GM21737 (cell line): ENCODE measurements around the gene GABPB2.

Experiments used
- ATAC-seq: cut with Tn5 transposase; IDR thresholded peaks from one replicate; pipeline ENCODE4 v1.9.1; 2021; ENCODE audit warnings: mild to moderate bottlenecking, moderate library complexity; ENCODE audit not compliant: unreplicated experiment

The GABPB2 gene

GRCh38 chr1:151131701-151132334 is 61.3 kb downstream of the GABPB2 start:
- no peak for ATAC-seq

DNA sequence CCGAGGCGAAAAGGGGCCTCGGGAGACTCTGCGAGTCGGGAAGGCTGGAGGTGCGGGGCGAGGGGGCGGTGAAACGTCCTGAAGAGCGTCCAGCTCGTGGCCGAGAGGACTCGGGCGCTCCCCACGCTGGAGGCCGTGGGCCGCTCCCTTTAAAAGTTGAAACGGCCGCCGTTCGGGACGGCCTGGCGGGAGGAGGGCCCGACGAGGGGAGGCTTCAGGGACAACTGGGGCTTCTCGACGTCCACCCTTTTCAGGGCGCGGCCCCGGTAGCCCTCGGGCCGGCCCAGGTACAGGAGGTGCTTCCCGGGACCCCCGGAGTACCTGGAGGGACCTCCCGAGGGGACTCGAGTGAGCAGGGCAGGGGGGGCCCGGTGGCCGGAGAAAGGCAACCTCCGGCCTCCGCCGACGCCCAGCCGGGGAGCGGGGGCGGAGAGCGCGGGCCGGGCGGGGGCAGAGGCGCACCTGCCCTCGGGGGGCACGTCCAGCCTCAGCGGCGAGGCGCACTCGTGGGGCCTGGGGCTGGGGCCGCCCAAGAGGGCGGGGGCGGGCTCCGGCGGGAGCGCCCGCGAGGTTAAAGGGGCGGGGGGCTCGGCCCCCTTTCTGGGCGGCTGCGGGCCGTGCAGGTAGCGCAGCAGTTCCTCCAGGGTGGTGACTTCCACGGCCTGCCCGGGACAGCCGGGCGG is 61.9 kb downstream of the GABPB2 start:
- ATAC-seq, result no peak

- no peak for ATAC-seq
Observed at GRCh38 chr1:151133018-151133806, 62.7 kb downstream of the GABPB2 start.

DNA sequence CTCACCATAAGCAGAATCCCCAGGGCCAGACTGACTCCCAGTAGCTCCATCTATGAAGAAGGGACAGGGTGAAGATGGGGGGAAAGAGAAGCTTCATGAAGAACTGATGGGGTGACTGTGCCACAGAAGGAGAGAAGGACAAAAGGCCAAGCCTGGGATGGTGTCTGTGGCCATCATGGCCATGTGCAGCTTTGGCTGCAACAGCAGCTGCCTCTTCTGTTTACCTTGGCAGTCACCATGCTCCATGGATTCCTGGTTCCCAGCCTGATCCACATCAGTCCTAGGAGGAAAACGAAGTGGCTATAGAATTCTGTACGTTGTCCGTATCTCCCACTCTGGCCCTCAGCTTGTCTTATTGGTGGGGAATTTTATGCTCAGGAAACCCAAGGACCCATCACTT is 63.8 kb downstream of the GABPB2 start:
- ATAC-seq, result no peak

GRCh38 chr1:151134991-151135390 is 64.4 kb downstream of the GABPB2 start:
- ATAC-seq, result no peak

GRCh38 chr1:151135433-151136385 is 65.1 kb downstream of the GABPB2 start:
- ATAC-seq, result no peak

DNA sequence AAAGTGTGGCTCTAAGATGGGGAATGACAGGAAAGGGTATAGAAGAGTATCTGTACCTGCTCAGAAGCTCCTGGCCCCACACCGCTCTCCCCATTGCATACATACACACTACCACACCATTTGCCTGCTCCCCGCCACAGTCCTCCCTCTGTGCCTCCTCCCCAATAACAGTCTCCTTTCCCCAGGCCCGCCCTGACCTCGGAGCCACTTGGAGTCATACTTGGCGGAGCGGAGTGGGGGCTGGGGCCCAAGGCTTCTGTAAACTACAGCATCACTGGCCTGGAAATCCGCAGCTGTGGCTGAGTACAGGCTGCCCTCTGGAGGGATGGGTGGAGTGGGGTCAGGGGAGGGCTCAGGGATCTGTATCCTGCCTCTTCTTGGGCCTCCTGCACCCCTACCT is 67.2 kb downstream of the GABPB2 start:
- ATAC-seq, result no peak

DNA sequence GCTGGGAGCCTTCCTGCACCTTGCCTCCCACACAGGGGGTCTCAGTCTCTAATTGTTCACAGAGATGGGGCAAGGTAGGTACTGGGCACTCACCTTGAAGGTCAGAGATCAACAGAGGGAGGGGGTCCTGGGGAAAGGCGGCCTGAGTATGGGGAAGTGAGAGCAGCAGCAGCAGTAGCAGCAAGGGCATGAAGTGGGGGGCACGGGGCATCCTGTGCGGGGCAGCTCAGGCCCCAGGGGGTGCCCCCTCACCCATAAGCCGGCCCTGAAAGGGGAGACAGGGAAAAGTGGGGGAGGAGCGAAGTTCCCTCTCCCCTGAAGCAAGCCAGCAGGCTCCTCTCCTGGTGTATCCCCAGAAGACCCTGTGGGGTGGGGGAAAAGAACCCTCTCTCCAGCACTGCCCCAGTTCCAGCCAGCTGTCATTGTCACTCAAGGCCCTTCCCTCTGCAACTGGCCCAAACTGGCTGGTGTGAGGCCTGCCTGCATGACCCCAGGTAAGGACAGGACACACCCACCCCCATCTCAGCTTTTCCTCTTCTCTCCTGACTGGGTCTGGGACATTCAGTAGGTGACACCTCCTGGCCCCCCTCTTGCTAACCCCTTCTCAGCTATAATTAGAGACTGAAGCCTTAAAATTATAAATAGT is 72.0 kb downstream of the GABPB2 start:
- ATAC-seq, result no peak

DNA sequence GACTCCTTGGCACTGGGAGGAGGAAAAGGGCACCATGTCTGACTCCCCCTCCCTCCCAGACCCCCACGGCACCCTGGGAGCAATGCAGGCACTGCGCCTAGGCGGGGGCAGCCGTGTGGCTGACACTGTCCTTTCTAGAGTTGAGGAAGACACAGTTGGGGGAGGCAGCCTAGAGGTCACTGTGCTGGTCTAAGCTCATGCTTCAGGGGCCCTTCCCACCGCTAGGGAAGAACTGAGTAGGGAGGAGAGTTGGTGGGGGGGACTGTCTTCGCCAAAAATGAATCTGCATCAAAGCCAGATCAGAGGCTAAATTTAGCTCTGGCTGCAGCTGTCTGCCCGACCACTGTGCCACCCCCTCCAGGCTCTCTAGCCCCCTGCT is 72.5 kb downstream of the GABPB2 start:
- ATAC-seq, result no peak

GRCh38 chr1:151143986-151144385 is 73.4 kb downstream of the GABPB2 start:
- no peak for ATAC-seq

- no peak for ATAC-seq
Observed at GRCh38 chr1:151144474-151145303, 74.1 kb downstream of the GABPB2 start.

DNA sequence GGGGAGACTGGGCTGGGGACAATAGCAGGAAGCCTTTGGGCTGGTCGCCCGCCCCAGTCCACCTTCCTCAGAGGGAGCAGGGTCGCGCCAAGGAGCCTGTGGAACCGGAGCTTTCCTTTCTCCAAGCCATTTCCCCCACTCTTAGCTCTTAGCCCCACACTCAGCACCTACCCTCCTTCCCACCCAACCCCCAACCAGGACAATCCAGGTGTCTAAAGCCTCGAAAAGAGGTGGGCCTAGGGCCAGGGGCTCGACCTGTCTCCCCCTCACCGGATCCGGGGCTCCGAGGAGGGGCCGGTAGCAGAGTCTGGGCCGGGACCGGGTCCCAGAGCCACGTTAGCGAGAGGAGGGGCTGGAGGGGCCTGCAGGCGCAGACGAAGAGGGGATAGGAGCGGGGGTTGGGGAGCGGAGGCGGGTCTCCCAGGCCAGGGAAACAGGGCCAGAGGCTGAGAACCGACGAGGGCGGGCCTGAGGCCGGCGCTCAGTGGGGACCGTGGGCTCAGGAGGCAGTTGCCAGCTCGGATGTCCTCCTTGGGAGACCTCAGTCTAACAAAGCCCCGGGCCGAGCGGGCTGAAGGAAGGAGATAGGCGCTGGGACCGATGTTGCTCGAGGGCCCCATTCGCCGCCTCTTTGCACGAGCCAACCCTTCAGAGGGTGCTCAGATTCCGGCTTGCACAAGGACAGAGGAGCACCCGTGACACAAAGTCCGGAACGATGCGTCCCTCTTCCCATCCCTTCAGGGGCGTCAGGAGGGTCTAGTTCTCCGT is 74.9 kb downstream of the GABPB2 start:
- ATAC-seq, result no peak

DNA sequence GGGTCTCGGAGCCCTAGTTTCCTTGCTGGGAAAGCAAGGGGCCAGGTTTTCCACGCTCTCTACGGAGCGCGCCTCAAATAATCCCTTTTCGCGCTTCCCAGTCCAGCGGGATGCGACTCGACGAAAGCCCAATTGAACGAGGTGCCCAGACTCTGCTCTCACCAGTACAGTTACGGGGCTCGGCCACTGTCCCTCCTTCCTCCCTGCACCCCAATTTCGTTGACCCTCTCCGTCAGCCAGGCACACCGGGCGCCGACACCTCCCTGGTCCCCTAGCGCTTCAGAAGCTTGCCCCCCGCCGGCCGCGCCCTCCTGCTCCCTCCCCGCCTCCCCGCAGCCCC is 75.5 kb downstream of the GABPB2 start:
- ATAC-seq, result no peak

- peak; percentile 98 for ATAC-seq
Observed at GRCh38 chr1:151146412-151147131, 76.0 kb downstream of the GABPB2 start, which contains the start of gene SEMA6C. Gene SEMA6C (minus strand): TSS chr1:151146631. CDS start chr1:151142621, 4,010 bp downstream.

DNA sequence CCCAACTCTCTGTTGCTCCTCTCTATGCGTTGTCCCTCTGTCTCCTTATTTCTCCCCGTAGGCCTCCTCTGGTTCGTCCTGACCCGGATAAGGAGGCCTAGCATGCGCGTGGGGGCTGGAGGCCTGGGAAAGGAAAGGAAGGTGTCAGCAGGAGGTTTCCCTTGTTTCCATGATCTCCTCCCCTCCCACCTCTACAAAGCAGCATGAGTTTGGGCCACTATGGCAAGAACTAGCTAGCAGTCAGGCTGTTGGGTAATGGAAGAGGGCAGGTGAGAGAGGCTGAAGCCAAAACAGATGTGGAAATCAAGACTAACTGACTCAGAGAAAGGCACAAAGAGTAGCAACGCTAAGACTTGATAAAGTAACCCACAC is 76.6 kb downstream of the GABPB2 start:
- ATAC-seq, result no peak

GRCh38 chr1:151147665-151148064 is 77.1 kb downstream of the GABPB2 start:
- ATAC-seq, result no peak

DNA sequence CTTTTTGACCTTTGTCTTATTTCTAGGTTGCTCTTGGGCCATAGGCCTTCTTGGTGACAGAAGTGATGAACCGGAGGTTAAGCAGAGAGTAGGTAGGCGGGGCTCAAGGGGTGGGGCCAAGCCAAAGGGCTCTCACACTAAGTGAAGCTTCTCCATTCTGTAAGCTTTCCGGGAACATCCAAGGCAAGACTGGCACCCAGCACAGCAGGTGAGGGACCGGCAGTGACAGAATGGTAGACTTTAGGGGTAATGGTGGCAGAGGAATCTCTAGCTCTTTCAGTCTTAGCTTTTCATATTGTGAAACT is 85.9 kb downstream of the GABPB2 start, which contains the start of gene TNFAIP8L2:
TSS of gene TNFAIP8L2 (plus strand) at position 135 of the 305 bp plus-strand sequence. CDS start 2,049 bp downstream, outside the sequence.
- ATAC-seq, result peak; percentile 59

GRCh38 chr1:151157067-151157531 is 86.5 kb downstream of the GABPB2 start:
- ATAC-seq, result no peak
